Ramos (cell line): ENCODE data around the gene LRRTM4.

Source experiments
- in situ Hi-C: fragments of 300-500 bp; cut with MboI; formaldehyde crosslinking; loops from one replicate; pipeline ENCODE4 v1.14.3; 2022; ENCODE audit warnings: low sequenced_read_pairs; ENCODE audit not compliant: unreplicated experiment

The LRRTM4 gene

GRCh38 chr2:77521931-77522470 is at the start of gene LRRTM4:
Gene LRRTM4, minus strand, starts transcription at chr2:77522376.
- in situ Hi-C loops: no loop called here

GRCh38 chr2:77571545-77571944 is 49.4 kb upstream of the LRRTM4 start:
- in situ Hi-C loops: no loop called here

- in situ Hi-C loops: no loop called here
Measured at GRCh38 chr2:77567723-77568122, 45.5 kb upstream of the LRRTM4 start.

GRCh38 chr2:77566582-77566981 is 44.4 kb upstream of the LRRTM4 start:
- in situ Hi-C loops: no loop called here

- in situ Hi-C loops: no loop called here
Measured at GRCh38 chr2:77566131-77566530, 44.0 kb upstream of the LRRTM4 start.

GRCh38 chr2:77552956-77553355 is 30.8 kb upstream of the LRRTM4 start:
- in situ Hi-C loops: no loop called here

GRCh38 chr2:77538031-77538430 is 15.9 kb upstream of the LRRTM4 start:
- in situ Hi-C loops: no loop called here

GRCh38 chr2:77522888-77523287 is 712 bp upstream of the LRRTM4 start:
- in situ Hi-C loops: no loop called here

GRCh38 chr2:77521548-77521891 is 656 bp downstream of the LRRTM4 start:
- in situ Hi-C loops: no loop called here

GRCh38 chr2:77520641-77521547 is 1.3 kb downstream of the LRRTM4 start:
- in situ Hi-C loops: no loop called here

- in situ Hi-C loops: no loop called here
Measured at GRCh38 chr2:77519888-77520506, 2.2 kb downstream of the LRRTM4 start.

GRCh38 chr2:77519164-77519887 is 2.9 kb downstream of the LRRTM4 start:
- in situ Hi-C loops: no loop called here

- in situ Hi-C loops: no loop called here
Measured at GRCh38 chr2:77518311-77518710, 3.9 kb downstream of the LRRTM4 start.

GRCh38 chr2:77513191-77513590 is 9.0 kb downstream of the LRRTM4 start:
- in situ Hi-C loops: no loop called here

- in situ Hi-C loops: no loop called here
Measured at GRCh38 chr2:77512507-77512906, 9.7 kb downstream of the LRRTM4 start.

- in situ Hi-C loops: no loop called here
Measured at GRCh38 chr2:77508511-77508910, 13.7 kb downstream of the LRRTM4 start.

GRCh38 chr2:77507657-77508056 is 14.5 kb downstream of the LRRTM4 start:
- in situ Hi-C loops: no loop called here

- in situ Hi-C loops: no loop called here
Measured at GRCh38 chr2:77488141-77488540, 34.0 kb downstream of the LRRTM4 start.

- in situ Hi-C loops: no loop called here
Measured at GRCh38 chr2:77487074-77487803, 34.9 kb downstream of the LRRTM4 start.

- in situ Hi-C loops: no loop called here
Measured at GRCh38 chr2:77484026-77484425, 38.1 kb downstream of the LRRTM4 start.
